HepG2 (cell line): ENCODE data around the gene CDC20. TPM values are rescaled to one million over a fixed set of nuclear protein-coding genes. Genes with fewer than 3 reads are reported as not detected.

ENCODE experiments used
- ATAC-seq: fragments of 200-7000 bp; cut with Tn5 transposase; 3 replicates; pipeline ENCODE4 v1.9.1; 2020; ENCODE audit warnings: mild to moderate bottlenecking, moderate library complexity
- BruUV-seq: library from RNA; stranded (reverse); fragments of 400-500 nt; replicated peaks from 2 replicates; lab custom pipeline; 2021; lab: Mats Ljungman, UMichigan
- CTCF ChIA-PET: fragments of 300-600 bp; formaldehyde crosslinking; extraction: SDS; loops from one replicate; lab custom pipeline; 2021; ENCODE audit warnings: low total read pairs, inconsistent platforms, low intra/inter-chr PET ratio; lab: Yijun Ruan, JAX
- POLR2A ChIA-PET: fragments of 350-600 bp; sonication (Branson Sonifier 250); formaldehyde crosslinking; loops from one replicate; lab custom pipeline; 2020; ENCODE audit warnings: antibody characterized with exemption, inconsistent platforms; lab: Yijun Ruan, JAX
- DNase-seq: peaks from one replicate; pipeline ENCODE4 v3.0.0-alpha.2; 2015; ENCODE audit warnings: low spot score
- FAIRE-seq: peaks from 3 replicates; lab custom pipeline; 2011; peaks lifted over from hg19 to GRCh38; lab: Jason Lieb, UNC
- H2AFZ ChIP-seq: one replicate; pipeline ENCODE4 v1.6.1; 2011; ENCODE audit warnings: low read length, inconsistent platforms
- H3K27ac ChIP-seq: fragments of 300-600 bp; 3 replicates; pipeline ENCODE4 v1.8.0; 2011; ENCODE audit warnings: mixed run types, mild to moderate bottlenecking, mixed read lengths, low read length, inconsistent platforms; ENCODE audit not compliant: insufficient read depth; ENCODE audit errors: extremely low read length
- H3K27me3 ChIP-seq, 2 experiments: fragments of 200-600 bp in 1 of 2; 2 replicates in 1 of 2; 3 replicates in 1 of 2; pipeline versions ENCODE4 v1.6.0 to v1.8.0; 2011; ENCODE audit warnings: low read length in 2 of 2, mild to moderate bottlenecking in 2 of 2, moderate library complexity in 2 of 2, inconsistent platforms in 1 of 2; ENCODE audit not compliant: insufficient read depth in 2 of 2, control insufficient read depth in 1 of 2
- H3K36me3 ChIP-seq, 2 experiments: fragments of 200-600 bp in 1 of 2; replicated peaks in 1 of 2; 2 replicates in 1 of 2; 3 replicates in 1 of 2; pipeline versions ENCODE4 v1.5.1 to v1.8.0; 2011; ENCODE audit warnings: low read length in 2 of 2, inconsistent platforms in 1 of 2; ENCODE audit not compliant: insufficient read depth in 2 of 2, control insufficient read depth in 1 of 2
- H3K4me1 ChIP-seq: 2 replicates; pipeline ENCODE4 v1.5.1; 2012; ENCODE audit warnings: low read length, inconsistent platforms; ENCODE audit not compliant: insufficient read depth
- H3K4me2 ChIP-seq: 2 replicates; pipeline ENCODE4 v1.6.0; 2011; ENCODE audit warnings: low read depth, low read length, inconsistent platforms
- H3K4me3 ChIP-seq, 3 experiments: fragments of 200-600 bp in 1 of 3; sonication (generic), shearing (Covaris generic) in 1 of 3; replicated peaks in 1 of 3; 2 replicates each; pipeline ENCODE4 v1.5.1; 2011 to 2016; ENCODE audit warnings: low read length in 3 of 3, inconsistent platforms in 2 of 3, low read depth in 2 of 3, mild to moderate bottlenecking in 2 of 3, control low read depth in 1 of 3, mixed read lengths in 1 of 3; ENCODE audit not compliant: insufficient read depth in 1 of 3
- H3K79me2 ChIP-seq: one replicate; pipeline ENCODE4 v1.6.1; 2011; ENCODE audit warnings: low read length, inconsistent platforms; ENCODE audit not compliant: insufficient read depth
- H3K9ac ChIP-seq: 2 replicates; pipeline ENCODE4 v1.6.0; 2011; ENCODE audit warnings: mild to moderate bottlenecking, low read depth, low read length, inconsistent platforms; ENCODE audit not compliant: insufficient read depth
- H3K9me3 ChIP-seq: 2 replicates; pipeline ENCODE4 v1.5.1; 2012; ENCODE audit warnings: mild to moderate bottlenecking, low read length
- H4K20me1 ChIP-seq: 2 replicates; pipeline ENCODE4 v1.6.0; 2011; ENCODE audit warnings: inconsistent platforms, mild to moderate bottlenecking, low read length, moderate library complexity; ENCODE audit not compliant: insufficient read depth
- BRCA1 ChIP-seq: sonication (generic); formaldehyde crosslinking; IDR thresholded peaks from 2 replicates; pipeline ENCODE4 v1.4.0; 2020; ENCODE audit warnings: missing genetic modification reagents
- FOSL2 ChIP-seq: sonication (generic); formaldehyde crosslinking; IDR thresholded peaks from 2 replicates; pipeline ENCODE4 v1.4.0; 2020; ENCODE audit warnings: missing genetic modification reagents
- MBD4 ChIP-seq: IDR thresholded peaks from 2 replicates; pipeline ENCODE4 v1.6.1; 2012; ENCODE audit warnings: low read length, inconsistent platforms, borderline replicate concordance
- RCOR2 ChIP-seq: IDR thresholded peaks from 2 replicates; pipeline ENCODE4 v1.6.1; 2016; ENCODE audit warnings: missing biosample characterization, missing genetic modification reagents
- ZNF292 ChIP-seq: sonication (generic); formaldehyde crosslinking; IDR thresholded peaks from 2 replicates; pipeline ENCODE4 v1.8.1; 2022; ENCODE audit warnings: mild to moderate bottlenecking, low read depth, missing genetic modification reagents, borderline replicate concordance
- ZNF616 ChIP-seq: sonication (generic); formaldehyde crosslinking; IDR thresholded peaks from 2 replicates; pipeline ENCODE4 v1.5.0; 2020; ENCODE audit warnings: low read depth, mild to moderate bottlenecking, missing genetic modification reagents
- ZNF878 ChIP-seq: sonication (generic); formaldehyde crosslinking; IDR thresholded peaks from 2 replicates; pipeline ENCODE4 v1.8.1; 2023; ENCODE audit warnings: mild to moderate bottlenecking, missing genetic modification reagents, moderate library complexity
- WGBS: methylation state at CpG from one replicate; pipeline ENCODE4 v1.1.6; 2017; ENCODE audit warnings: low lambda C conversion rate; 5-methylcytosine and 5-hydroxymethylcytosine counted together
- in situ Hi-C: cut with HindIII; loops from 2 replicates; pipeline ENCODE4 v1.10.0; 2017; ENCODE audit warnings: low pct_unique_long_range_greater_than_20kb; ENCODE audit not compliant: extremely low pct_ligation_motif_present
- intact Hi-C: fragments of 100-400 bp; cut with micrococcal nuclease; formaldehyde crosslinking; loops from one replicate; pipeline ENCODE4 v1.10.0; 2022; ENCODE audit not compliant: unreplicated experiment
- polyA plus RNA-seq, 8 experiments: library from polyadenylated mRNA; depleted of rRNA in 3 of 8; stranded (reverse) in 7 of 8; unstranded in 1 of 8; fragments of >200 nt; fragmentation: Illumina TruSeq in 4 of 8; extraction: Trizol in 4 of 8; gene quantifications; 2 replicates each; pipeline versions ENCODE4 v1.2.1 to v1.2.3, GENCODE V29; 2011 to 2016; ENCODE audit warnings: low read depth in 4 of 8, missing spikeins in 1 of 8, mixed read lengths in 1 of 8; ENCODE audit not compliant: insufficient read depth in 1 of 8
- total RNA-seq, 5 experiments: library from RNA; depleted of rRNA; stranded (reverse); fragments of >200 nt; fragmentation: Illumina TruSeq; extraction: Trizol; gene quantifications; 2 replicates each; pipeline ENCODE4 v1.2.3, GENCODE V29; 2016; ENCODE audit warnings: low read depth in 1 of 5
- TF ChIP-seq, protein P1 (sequence below): sonication (generic); formaldehyde crosslinking; IDR thresholded peaks from 2 replicates; pipeline ENCODE4 v1.9.0; 2021; ENCODE audit warnings: missing genetic modification reagents, borderline replicate concordance

The CDC20 gene
- total and polyA plus RNA-seq, 2 of the 13 experiments (the other 11 are each of a cell fraction or from before 2014, with no cell fraction given), result 57.9 to 90.0 TPM

DNA sequence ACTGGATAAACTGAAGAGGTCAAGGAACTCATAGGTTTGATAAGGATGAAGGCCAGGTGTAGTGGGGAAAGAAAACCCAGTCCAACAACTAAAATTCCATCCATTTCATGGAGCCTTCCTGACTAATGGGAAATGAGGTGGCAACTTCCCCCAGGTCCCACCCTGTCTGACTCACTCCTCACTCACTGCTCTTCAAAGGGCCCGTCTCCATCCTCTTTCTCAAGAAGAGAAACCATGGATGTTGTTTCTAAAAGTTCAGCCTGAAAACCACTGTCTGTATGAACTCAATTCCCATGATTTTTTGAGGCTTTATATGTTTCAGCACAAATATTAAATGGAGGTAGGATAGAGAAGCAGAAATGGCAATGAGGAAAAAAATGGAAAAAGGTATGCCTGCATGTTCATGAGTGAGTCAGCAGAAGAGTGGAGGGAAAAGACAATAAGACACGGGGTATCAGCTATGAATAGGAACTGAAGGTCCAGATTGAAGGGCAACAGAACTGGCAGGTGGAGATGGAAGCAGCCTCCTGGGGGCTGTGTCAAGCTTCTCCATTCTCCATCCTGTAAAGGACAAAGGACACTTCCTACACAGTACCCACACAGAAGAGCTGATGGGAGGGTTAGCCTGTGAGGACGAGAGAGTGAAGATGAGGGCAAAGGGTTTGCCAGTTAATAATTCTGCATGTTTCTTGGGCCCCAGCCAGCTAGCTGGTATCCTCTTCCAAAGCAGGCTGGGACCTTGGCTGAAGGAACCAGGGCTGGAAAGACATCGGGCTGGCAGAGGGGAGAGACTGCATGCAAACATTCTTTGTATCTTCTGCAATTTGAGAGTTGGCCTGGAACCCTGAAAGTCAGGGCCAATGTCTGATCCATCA lies 14.5 kb downstream of the CDC20 start:
- H3K9ac ChIP-seq, result no peak overlapping the region
- H3K9me3 ChIP-seq, result no peaks in the 10 kb centered on the region
- no peaks in the 10 kb centered on the region for H3K36me3 ChIP-seq
- FAIRE-seq (no peak), DNase-seq (no peak), ATAC-seq (no peak)
- no TSS peak for BruUV-seq
- no peak overlapping the region for H3K4me2 ChIP-seq
- intact Hi-C loops, result no loop called here
- ChIA-PET CTCF (no interaction called here), POLR2A (interaction anchor here (0.6 kb wide), 2 partner anchors 9 to 10 kb away, joined by 3 to 4 read pairs; no protein-coding TSS in a partner anchor)
- no peaks in the 10 kb centered on the region for H3K27me3 ChIP-seq
- H3K4me3 ChIP-seq, result no peak overlapping the region
- in situ Hi-C loops, result no loop called here
- no peak overlapping the region for H3K27ac ChIP-seq
- peaks cover 8% of the 10 kb centered on the region; the same call in 1 of the 2 replicates for H3K4me1 ChIP-seq
- H2AFZ ChIP-seq, result no peak overlapping the region
- H4K20me1 ChIP-seq, result no peaks in the 10 kb centered on the region
- 67% methylated on average over 4 of the region's 4 CpGs for WGBS
- H3K79me2 ChIP-seq, result peaks cover 4% of the 10 kb centered on the region
- TF ChIP-seq, protein P1, sequence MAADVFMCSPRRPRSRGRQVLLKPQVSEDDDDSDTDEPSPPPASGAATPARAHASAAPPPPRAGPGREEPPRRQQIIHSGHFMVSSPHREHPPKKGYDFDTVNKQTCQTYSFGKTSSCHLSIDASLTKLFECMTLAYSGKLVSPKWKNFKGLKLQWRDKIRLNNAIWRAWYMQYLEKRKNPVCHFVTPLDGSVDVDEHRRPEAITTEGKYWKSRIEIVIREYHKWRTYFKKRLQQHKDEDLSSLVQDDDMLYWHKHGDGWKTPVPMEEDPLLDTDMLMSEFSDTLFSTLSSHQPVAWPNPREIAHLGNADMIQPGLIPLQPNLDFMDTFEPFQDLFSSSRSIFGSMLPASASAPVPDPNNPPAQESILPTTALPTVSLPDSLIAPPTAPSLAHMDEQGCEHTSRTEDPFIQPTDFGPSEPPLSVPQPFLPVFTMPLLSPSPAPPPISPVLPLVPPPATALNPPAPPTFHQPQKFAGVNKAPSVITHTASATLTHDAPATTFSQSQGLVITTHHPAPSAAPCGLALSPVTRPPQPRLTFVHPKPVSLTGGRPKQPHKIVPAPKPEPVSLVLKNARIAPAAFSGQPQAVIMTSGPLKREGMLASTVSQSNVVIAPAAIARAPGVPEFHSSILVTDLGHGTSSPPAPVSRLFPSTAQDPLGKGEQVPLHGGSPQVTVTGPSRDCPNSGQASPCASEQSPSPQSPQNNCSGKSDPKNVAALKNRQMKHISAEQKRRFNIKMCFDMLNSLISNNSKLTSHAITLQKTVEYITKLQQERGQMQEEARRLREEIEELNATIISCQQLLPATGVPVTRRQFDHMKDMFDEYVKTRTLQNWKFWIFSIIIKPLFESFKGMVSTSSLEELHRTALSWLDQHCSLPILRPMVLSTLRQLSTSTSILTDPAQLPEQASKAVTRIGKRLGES (CRISPR knock-in tag), result no peak
- peak; percentile 56 for TF ChIP-seq FOSL2

- POLR2A ChIA-PET, result interaction anchor here (1.3 to 1.5 kb wide), 2 partner anchors 10 to 12 kb away, joined by 3 read pairs; no protein-coding TSS in a partner anchor
- Histone ChIP-seq H3K4me3 (no peak overlapping the region), H2AFZ (no peak overlapping the region), H3K36me3 (peaks cover 2 to 7% of the 10 kb centered on the region in 2 experiments; a peak in 2 of 5 replicates), H3K4me2 (no peak overlapping the region), H3K79me2 (no peaks in the 10 kb centered on the region), H3K27ac (no peak overlapping the region), H3K9ac (no peak overlapping the region), H4K20me1 (no peaks in the 10 kb centered on the region), H3K4me1 (peaks cover 3% of the 10 kb centered on the region), H3K27me3 (no peaks in the 10 kb centered on the region), H3K9me3 (no peaks in the 10 kb centered on the region)
- no peak for DNase-seq
- WGBS, result 96% methylated on average over 7 of the region's 7 CpGs
- intact Hi-C loops, result no loop called here
- in situ Hi-C loops, result no loop called here
- ATAC-seq, result no peak
- FAIRE-seq, result no peak
- CTCF ChIA-PET, result no interaction called here
- TF ChIP-seq ZNF878 (CRISPR knock-in tag) (no peak), BRCA1 (no peak), RCOR2 (CRISPR knock-in tag) (no peak), ZNF292 (CRISPR knock-in tag) (no peak), MBD4 (no peak), ZNF616 (CRISPR knock-in tag) (no peak)
- no TSS peak for BruUV-seq
These were observed 18.0 kb downstream of the CDC20 start for GRCh38 chr1:43376723-43377235.
